Tibial artery (tissue), 4 donors: ENCODE results near the gene GATAD2A.
"Not testable (repeated sequence)": the region's sequence is repeated elsewhere in the genome, so short reads cannot be mapped to it uniquely, and the experiment has no call there.

Experiments used
- DNase-seq, 2 donors: peaks; one replicate each; pipeline ENCODE4 v3.0.0-alpha.2; 2019
- H3K27ac ChIP-seq, 2 donors: fragments of 200-600 bp; sonication (generic) in 1 of 2; 1 replicate in 1 of 2; 2 replicates in 1 of 2; pipeline ENCODE4 v1.5.1; 2018 to 2019; ENCODE audit warnings: mild to moderate bottlenecking in 1 of 2
- H3K27me3 ChIP-seq, 2 donors: fragments of 200-600 bp; sonication (generic) in 1 of 2; one replicate each; pipeline versions ENCODE4 v1.5.1 to v1.6.0; 2016 to 2019
- H3K36me3 ChIP-seq, 3 donors: fragments of 200-600 bp; sonication (generic) in 2 of 3; one replicate each; pipeline ENCODE4 v1.5.1; 2016 to 2019; ENCODE audit warnings: mild to moderate bottlenecking in 2 of 3
- H3K4me1 ChIP-seq, 4 donors: fragments of 200-600 bp; sonication (generic) in 2 of 4; 1 replicate in 3 of 4; 2 replicates in 1 of 4; pipeline ENCODE4 v1.5.1; 2016 to 2019
- H3K4me3 ChIP-seq, 2 donors: fragments of 200-600 bp; sonication (generic) in 1 of 2; 1 replicate in 1 of 2; 2 replicates in 1 of 2; pipeline ENCODE4 v1.5.1; 2018 to 2019; ENCODE audit warnings: mild to moderate bottlenecking in 2 of 2
- H3K9me3 ChIP-seq, 3 donors: fragments of 200-600 bp; sonication (generic) in 1 of 3; one replicate each; pipeline ENCODE4 v1.5.1; 2016 to 2019
- CTCF ChIP-seq, 2 experiments: fragments of 200-600 bp in 1 of 2; fragments of 450-650 bp in 1 of 2; IDR thresholded peaks; one replicate each; pipeline ENCODE4 v1.5.1; 2017 to 2019; ENCODE audit warnings: antibody characterized with exemption in 2 of 2, mild to moderate bottlenecking in 1 of 2, moderate library complexity in 1 of 2
- intact Hi-C: fragments of 100-400 bp; cut with DNase I; formaldehyde crosslinking; loops from one replicate; pipeline ENCODE4 v1.15.0; 2023; ENCODE audit warnings: low total_unique reads

Gene GATAD2A

GRCh38 chr19:19385131-19385895 is 20.2 kb upstream of the GATAD2A start:
- peak; percentile 100 for DNase-seq
- peak overlapping the region; percentile 84 for H3K27ac ChIP-seq
- intact Hi-C loops, result loop anchor here (2.0 kb wide), 1 partner anchor 19 kb away; the partner anchor contains the start of gene GATAD2A
- H3K27me3 ChIP-seq, result no peaks in the 10 kb centered on the region
- H3K36me3 ChIP-seq, result no peaks in the 10 kb centered on the region
- peak overlapping the region; percentile 74 for H3K4me3 ChIP-seq
- H3K9me3 ChIP-seq, result no peaks in the 10 kb centered on the region
- H3K4me1 ChIP-seq, result peaks cover 0 to 52% (median 48%) of the 10 kb centered on the region in 4 donors
- peak; percentile 16 to 29 for TF ChIP-seq CTCF (IDR thresholded peaks at IDR 0.05)

- no peaks in the 10 kb centered on the region for H3K9me3 ChIP-seq
- no peaks in the 10 kb centered on the region for H3K27me3 ChIP-seq
- peak overlapping the region; percentile 82 to 84 for H3K27ac ChIP-seq
- intact Hi-C loops, result loop anchor here (2.0 kb wide), 1 partner anchor 19 kb away; the partner anchor contains the start of gene GATAD2A
- H3K4me1 ChIP-seq, result peaks cover 0 to 60% (median 46%) of the 10 kb centered on the region in 4 donors
- peak overlapping the region; percentile 74 for H3K4me3 ChIP-seq
- no peaks in the 10 kb centered on the region for H3K36me3 ChIP-seq
- no peak for DNase-seq
- no peak for TF ChIP-seq CTCF (IDR thresholded peaks at IDR 0.05)
These were observed 19.3 kb upstream of the GATAD2A start for GRCh38 chr19:19385896-19386869.

GRCh38 chr19:19387108-19387507 is 18.4 kb upstream of the GATAD2A start:
- peak overlapping the region; percentile 82 to 84 for H3K27ac ChIP-seq
- intact Hi-C loops, result no loop called here

GRCh38 chr19:19388568-19389555 is 16.6 kb upstream of the GATAD2A start:
- H3K4me1 ChIP-seq, result peaks cover 0 to 72% (median 47%) of the 10 kb centered on the region in 4 donors
- H3K27ac ChIP-seq, result peak overlapping the region; percentile 67 to 84
- no peaks in the 10 kb centered on the region for H3K36me3 ChIP-seq
- DNase-seq, result no peak
- no peaks in the 10 kb centered on the region for H3K9me3 ChIP-seq
- intact Hi-C loops, result no loop called here
- H3K4me3 ChIP-seq, result no peak overlapping the region
- no peaks in the 10 kb centered on the region for H3K27me3 ChIP-seq
- TF ChIP-seq CTCF (IDR thresholded peaks at IDR 0.05), result no peak

More at GRCh38 chr19:19387108-19387507, 18.4 kb upstream of the GATAD2A start:
- H3K27me3 ChIP-seq, result no peaks in the 10 kb centered on the region
- H3K4me1 ChIP-seq, result peaks cover 0 to 66% (median 46%) of the 10 kb centered on the region in 4 donors
- no peak for TF ChIP-seq CTCF (IDR thresholded peaks at IDR 0.05)
- H3K4me3 ChIP-seq, result peak overlapping the region; percentile 74
- no peaks in the 10 kb centered on the region for H3K9me3 ChIP-seq
- no peaks in the 10 kb centered on the region for H3K36me3 ChIP-seq
- DNase-seq, result no peak

- H3K36me3 ChIP-seq, H3K9me3 ChIP-seq, H3K27me3 ChIP-seq, H3K4me3 ChIP-seq, DNase-seq, intact Hi-C loops: not testable (repeated sequence)
- H3K27ac ChIP-seq, result peak overlapping the region; percentile 67 to 84
- H3K4me1 ChIP-seq, result peaks cover 0 to 65% (median 44%) of the 10 kb centered on the region in 4 donors
These were observed 15.8 kb upstream of the GATAD2A start for GRCh38 chr19:19389683-19390082.

- H3K27ac ChIP-seq, intact Hi-C loops: not testable (repeated sequence)
- H3K4me1 ChIP-seq, result peaks cover 0 to 39% (median 11%) of the 10 kb centered on the region in 4 donors
These were observed 11.1 kb upstream of the GATAD2A start for GRCh38 chr19:19394333-19394732.

More at GRCh38 chr19:19394333-19394732, 11.1 kb upstream of the GATAD2A start:
- not testable (repeated sequence) for DNase-seq, H3K9me3 ChIP-seq, H3K27me3 ChIP-seq, H3K36me3 ChIP-seq, H3K4me3 ChIP-seq
